Smooth muscle cell (in vitro differentiated cells): Measurements from ENCODE around the gene NDUFA7. TPM values are rescaled to one million over a fixed set of nuclear protein-coding genes. Genes with fewer than 3 reads are reported as not detected.
"Not testable (repeated sequence)": the region's sequence is repeated elsewhere in the genome, so short reads cannot be mapped to it uniquely, and the experiment has no call there.

ENCODE experiments used
- DNase-seq: peaks from one replicate; lab custom pipeline; 2025; ENCODE audit not compliant: unreplicated experiment; lab: John Stamatoyannopoulos, UW
- H2AFZ ChIP-seq: fragments of 200-600 bp; sonication (generic); 2 replicates; pipeline ENCODE4 v1.6.0; 2016; ENCODE audit warnings: antibody characterized with exemption, low read depth, mild to moderate bottlenecking
- H3F3A ChIP-seq: fragments of 200-600 bp; sonication (generic); 2 replicates; pipeline ENCODE4 v1.6.0; 2017; ENCODE audit warnings: antibody characterized with exemption, low read depth
- H3K27ac ChIP-seq: fragments of 200-600 bp; sonication (generic); 2 replicates; pipeline ENCODE4 v1.5.1; 2016; ENCODE audit warnings: low read depth, mild to moderate bottlenecking
- H3K27me3 ChIP-seq: fragments of 200-600 bp; sonication (generic); 2 replicates; pipeline ENCODE4 v1.6.1; 2016; ENCODE audit warnings: low read depth, mild to moderate bottlenecking
- H3K36me3 ChIP-seq: fragments of 200-600 bp; sonication (generic); 2 replicates; pipeline ENCODE4 v1.5.1; 2016; ENCODE audit warnings: low read depth
- H3K4me1 ChIP-seq: fragments of 200-600 bp; sonication (generic); 2 replicates; pipeline ENCODE4 v1.5.1; 2016; ENCODE audit warnings: low read depth
- H3K4me2 ChIP-seq: fragments of 200-600 bp; sonication (generic); 2 replicates; pipeline ENCODE4 v1.6.0; 2016; ENCODE audit warnings: mild to moderate bottlenecking
- H3K4me3 ChIP-seq: fragments of 200-600 bp; sonication (generic); 2 replicates; pipeline ENCODE4 v1.5.1; 2016; ENCODE audit warnings: mild to moderate bottlenecking
- H3K79me2 ChIP-seq: fragments of 200-600 bp; sonication (generic); 2 replicates; pipeline ENCODE4 v1.6.0; 2016; ENCODE audit warnings: low read depth, mild to moderate bottlenecking
- H3K9ac ChIP-seq: fragments of 200-600 bp; sonication (generic); 2 replicates; pipeline ENCODE4 v1.6.0; 2016; ENCODE audit warnings: low read depth
- H3K9me3 ChIP-seq: fragments of 200-600 bp; sonication (generic); replicated peaks from 2 replicates; pipeline ENCODE4 v1.5.1; 2016; ENCODE audit warnings: low read depth
- H4K20me1 ChIP-seq: fragments of 200-600 bp; sonication (generic); 2 replicates; pipeline ENCODE4 v1.6.0; 2016; ENCODE audit warnings: low read depth
- WGBS: methylation state at CpG from one replicate; pipeline ENCODE4 v1.1.7; 2016; ENCODE audit warnings: low lambda C conversion rate; 5-methylcytosine and 5-hydroxymethylcytosine counted together
- polyA plus RNA-seq: library from polyadenylated mRNA; unstranded; fragments of >200 nt; fragmentation: Nextera tagmentation; extraction: Ambion mirVana; gene quantifications from 2 replicates; pipeline ENCODE4 v1.2.1, GENCODE V29; 2016
- total RNA-seq: library from RNA; depleted of rRNA; stranded (reverse); fragments of >200 nt; gene quantifications from 2 replicates; pipeline ENCODE4 v1.2.3, GENCODE V29; 2014
- TF ChIP-seq, protein P1 (sequence below): fragments of 200-600 bp; sonication (generic); IDR thresholded peaks from 2 replicates; pipeline ENCODE4 v1.5.1; 2017; ENCODE audit warnings: borderline replicate concordance, mild to moderate bottlenecking, antibody characterized with exemption; ENCODE audit not compliant: insufficient read depth, poor library complexity, severe bottlenecking

NDUFA7 gene
- total and polyA plus RNA-seq, 2 experiments from 2014 or later, result 17.3 to 80.4 TPM

GRCh38 chr19:8305798-8306197 is 15.4 kb downstream of the NDUFA7 start:
- TF ChIP-seq, protein P1, sequence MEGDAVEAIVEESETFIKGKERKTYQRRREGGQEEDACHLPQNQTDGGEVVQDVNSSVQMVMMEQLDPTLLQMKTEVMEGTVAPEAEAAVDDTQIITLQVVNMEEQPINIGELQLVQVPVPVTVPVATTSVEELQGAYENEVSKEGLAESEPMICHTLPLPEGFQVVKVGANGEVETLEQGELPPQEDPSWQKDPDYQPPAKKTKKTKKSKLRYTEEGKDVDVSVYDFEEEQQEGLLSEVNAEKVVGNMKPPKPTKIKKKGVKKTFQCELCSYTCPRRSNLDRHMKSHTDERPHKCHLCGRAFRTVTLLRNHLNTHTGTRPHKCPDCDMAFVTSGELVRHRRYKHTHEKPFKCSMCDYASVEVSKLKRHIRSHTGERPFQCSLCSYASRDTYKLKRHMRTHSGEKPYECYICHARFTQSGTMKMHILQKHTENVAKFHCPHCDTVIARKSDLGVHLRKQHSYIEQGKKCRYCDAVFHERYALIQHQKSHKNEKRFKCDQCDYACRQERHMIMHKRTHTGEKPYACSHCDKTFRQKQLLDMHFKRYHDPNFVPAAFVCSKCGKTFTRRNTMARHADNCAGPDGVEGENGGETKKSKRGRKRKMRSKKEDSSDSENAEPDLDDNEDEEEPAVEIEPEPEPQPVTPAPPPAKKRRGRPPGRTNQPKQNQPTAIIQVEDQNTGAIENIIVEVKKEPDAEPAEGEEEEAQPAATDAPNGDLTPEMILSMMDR, result no peak
- no peaks in the 10 kb centered on the region for H3F3A ChIP-seq
- H3K36me3 ChIP-seq, result no peaks in the 10 kb centered on the region
- WGBS, result 80% methylated on average over 4 of the region's 4 CpGs
- no peaks in the 10 kb centered on the region for H3K9me3 ChIP-seq
- H3K79me2 ChIP-seq, result no peaks in the 10 kb centered on the region
- H3K27me3 ChIP-seq, result no peaks in the 10 kb centered on the region
- no peaks in the 10 kb centered on the region for H4K20me1 ChIP-seq
- H3K4me3 ChIP-seq, result no peak overlapping the region
- H2AFZ ChIP-seq, result no peak overlapping the region
- no peak overlapping the region for H3K27ac ChIP-seq
- no peak overlapping the region for H3K9ac ChIP-seq
- H3K4me2 ChIP-seq, result no peak overlapping the region
- peaks cover 14% of the 10 kb centered on the region for H3K4me1 ChIP-seq
- no peak for DNase-seq

DNA sequence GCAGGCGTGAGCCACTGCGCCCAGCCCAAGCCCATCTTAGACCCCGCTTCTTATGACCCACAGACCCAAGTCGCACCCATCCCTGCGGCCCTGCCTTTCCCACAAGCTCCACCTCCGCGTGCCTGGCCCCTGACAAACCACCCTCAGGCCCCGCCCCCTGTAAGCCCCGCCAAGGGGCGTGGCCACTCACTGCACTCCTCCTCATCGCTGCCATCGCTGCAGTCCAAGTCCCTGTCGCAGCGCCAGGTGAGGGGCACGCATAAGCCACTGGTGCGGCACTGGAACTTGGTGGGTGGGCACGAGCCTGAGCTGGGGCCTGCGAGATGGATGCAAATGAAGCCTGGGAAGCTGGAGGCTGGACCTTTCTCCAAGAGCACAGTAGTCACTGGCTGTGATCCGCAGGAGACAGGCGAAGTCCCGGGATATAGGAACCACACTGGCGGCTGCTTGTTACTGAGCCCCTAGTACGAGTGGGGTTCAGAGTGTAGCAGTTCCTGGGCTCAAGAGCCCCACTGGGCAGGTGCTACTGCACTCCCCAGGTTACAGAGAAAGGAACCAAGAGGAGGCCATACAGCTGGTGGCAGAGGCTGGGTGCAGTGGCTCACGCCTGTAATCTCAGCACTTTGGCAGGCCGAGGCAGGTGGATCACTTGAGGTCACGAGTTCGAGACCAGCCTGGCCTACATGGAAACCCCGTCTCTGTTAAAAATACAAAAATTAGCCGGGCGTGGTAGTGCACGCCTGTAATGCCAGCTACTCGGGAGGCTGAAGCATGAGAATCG is 16.1 kb downstream of the NDUFA7 start:
- Histone ChIP-seq H3K27ac (no peak overlapping the region), H3K4me1 (peaks cover 14% of the 10 kb centered on the region), H3K9ac (no peak overlapping the region), H3K27me3 (no peaks in the 10 kb centered on the region), H3K9me3 (no peaks in the 10 kb centered on the region), H3K4me2 (no peak overlapping the region), H4K20me1 (no peaks in the 10 kb centered on the region), H3F3A (no peaks in the 10 kb centered on the region), H2AFZ (no peak overlapping the region), H3K4me3 (no peak overlapping the region), H3K79me2 (no peaks in the 10 kb centered on the region), H3K36me3 (no peaks in the 10 kb centered on the region)
- WGBS, result 68% methylated on average over 33 of the region's 33 CpGs
- no peak for DNase-seq
- TF ChIP-seq, protein P1, result no peak

DNA sequence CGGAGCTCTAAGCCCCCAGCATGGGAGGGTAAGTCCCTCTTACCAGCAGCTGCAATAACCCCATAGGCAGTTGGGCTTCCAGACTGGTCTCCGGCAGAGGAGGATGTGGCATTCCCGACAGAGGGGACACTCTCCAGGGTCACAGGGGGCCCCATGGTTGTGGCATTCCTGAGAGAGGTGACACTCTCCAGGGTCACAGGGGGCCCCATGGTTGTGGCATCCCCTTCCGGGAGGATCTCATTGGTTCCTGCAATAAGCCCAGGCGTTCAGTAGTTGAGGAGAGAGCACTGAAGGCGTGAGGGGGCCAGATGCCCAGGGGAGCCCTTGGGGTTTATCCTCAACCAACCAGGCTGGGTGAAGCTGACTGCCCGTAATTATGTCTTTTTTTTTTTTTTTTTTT is 18.4 kb downstream of the NDUFA7 start:
- no peaks in the 10 kb centered on the region for H3K27me3 ChIP-seq
- H3K9ac ChIP-seq, result no peak overlapping the region
- TF ChIP-seq, protein P1, result no peak
- no peak overlapping the region for H3K4me3 ChIP-seq
- no peaks in the 10 kb centered on the region for H3K36me3 ChIP-seq
- H3K9me3 ChIP-seq, result no peaks in the 10 kb centered on the region
- H3K79me2 ChIP-seq, result no peaks in the 10 kb centered on the region
- no peak overlapping the region for H3K27ac ChIP-seq
- H2AFZ ChIP-seq, result no peak overlapping the region
- peaks cover 7% of the 10 kb centered on the region for H3K4me1 ChIP-seq
- no peaks in the 10 kb centered on the region for H3F3A ChIP-seq
- no peak for DNase-seq
- H4K20me1 ChIP-seq, result no peaks in the 10 kb centered on the region
- 94% methylated on average over 7 of the region's 7 CpGs for WGBS
- H3K4me2 ChIP-seq, result no peak overlapping the region

DNA sequence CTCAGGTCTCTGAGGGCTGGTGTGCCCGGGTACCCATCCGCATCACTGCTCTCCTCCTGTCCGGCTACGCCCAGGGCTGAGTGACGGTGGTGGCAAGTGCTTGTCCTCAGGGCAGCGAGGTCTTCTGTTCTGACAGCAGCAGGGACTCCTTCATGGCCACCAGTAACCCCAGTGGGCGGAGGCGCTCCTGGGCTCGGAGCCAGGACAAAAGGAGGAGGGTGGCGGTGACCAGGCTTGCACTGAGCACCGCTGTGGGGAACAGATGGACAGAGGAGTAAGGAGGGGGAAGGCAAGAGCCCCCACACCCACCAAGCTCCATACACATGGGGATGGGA is 18.9 kb downstream of the NDUFA7 start:
- Histone ChIP-seq H3K9me3 (no peaks in the 10 kb centered on the region), H3K79me2 (no peaks in the 10 kb centered on the region), H3K4me3 (no peak overlapping the region), H3K4me2 (no peak overlapping the region), H3F3A (no peaks in the 10 kb centered on the region), H3K4me1 (peaks cover 3% of the 10 kb centered on the region), H4K20me1 (no peaks in the 10 kb centered on the region), H3K27ac (no peak overlapping the region), H2AFZ (no peak overlapping the region), H3K27me3 (no peaks in the 10 kb centered on the region), H3K9ac (no peak overlapping the region), H3K36me3 (no peaks in the 10 kb centered on the region)
- TF ChIP-seq, protein P1, result no peak
- 92% methylated on average over 9 of the region's 11 CpGs for WGBS
- no peak for DNase-seq

GRCh38 chr19:8291337-8291736 is 29.8 kb downstream of the NDUFA7 start:
- H3K9ac ChIP-seq, H3K4me2 ChIP-seq, H3K36me3 ChIP-seq, H3K27me3 ChIP-seq, H3F3A ChIP-seq, DNase-seq, H3K27ac ChIP-seq, H3K4me3 ChIP-seq, H3K4me1 ChIP-seq, H2AFZ ChIP-seq, H3K79me2 ChIP-seq, H4K20me1 ChIP-seq, H3K9me3 ChIP-seq: not testable (repeated sequence)
- no CpG with 5 or more reads among the region's 9 CpGs for WGBS
